ENCODE results near the gene MAP7D1. TPM values are rescaled to one million over a fixed set of nuclear protein-coding genes. Genes with fewer than 3 reads are reported as not detected.

MAP7D1 gene
- total RNA-seq = 142 and 187 TPM in 2 replicates

GRCh38 chr1:36155408-36156328, at the start of gene MAP7D1:
MAP7D1 (plus strand) TSS chr1:36156160; CDS start chr1:36156418, 258 bp downstream.
- TF ChIP-seq CTCF (IDR thresholded peaks at IDR 0.05; ENCODE audit: insufficient read depth, low read depth, low read length) = no peak
- H3K4me3 ChIP-seq (ENCODE audit: low read depth, low read length) = peak within 1 kb of the TSS; percentile 97
- peak; percentile 86 for DNase-seq (ENCODE audit: low read depth)

GRCh38 chr1:36106269-36106668, 49.7 kb upstream of the MAP7D1 start:
- no peak for DNase-seq (ENCODE audit: low read depth)
- no peak overlapping the region for H3K4me3 ChIP-seq (ENCODE audit: low read depth, low read length)
- no peak for TF ChIP-seq CTCF (IDR thresholded peaks at IDR 0.05; ENCODE audit: insufficient read depth, low read depth, low read length)

- no peak for TF ChIP-seq CTCF (IDR thresholded peaks at IDR 0.05; ENCODE audit: insufficient read depth, low read depth, low read length)
- no peak for DNase-seq (ENCODE audit: low read depth)
- no peak overlapping the region for H3K4me3 ChIP-seq (ENCODE audit: low read depth, low read length)
These were observed 48.6 kb upstream of the MAP7D1 start for GRCh38 chr1:36107394-36107793.

GRCh38 chr1:36108314-36108713, 47.6 kb upstream of the MAP7D1 start:
- TF ChIP-seq CTCF (IDR thresholded peaks at IDR 0.05; ENCODE audit: insufficient read depth, low read depth, low read length) = no peak
- no peak overlapping the region for H3K4me3 ChIP-seq (ENCODE audit: low read depth, low read length)
- DNase-seq (ENCODE audit: low read depth) = peak; percentile 92

- TF ChIP-seq CTCF (IDR thresholded peaks at IDR 0.05; ENCODE audit: insufficient read depth, low read depth, low read length) = no peak
- peak; percentile 86 for DNase-seq (ENCODE audit: low read depth)
- H3K4me3 ChIP-seq (ENCODE audit: low read depth, low read length) = no peak overlapping the region
These were observed 46.8 kb upstream of the MAP7D1 start for GRCh38 chr1:36109041-36109679.

- TF ChIP-seq CTCF (IDR thresholded peaks at IDR 0.05; ENCODE audit: insufficient read depth, low read depth, low read length) = no peak
- H3K4me3 ChIP-seq (ENCODE audit: low read depth, low read length) = no peak overlapping the region
- DNase-seq (ENCODE audit: low read depth) = no peak
These were observed 44.8 kb upstream of the MAP7D1 start for GRCh38 chr1:36111151-36111550.

Measured in fibroblast of villous mesenchyme (primary cell).